Stimulated activated CD8-positive, alpha-beta memory T cell treated with anti-CD3 and anti-CD28 coated beads, Interleukin-7, amount 100 ng/mL, for 4 hours (primary cell): ENCODE results near the gene HOXD11.

Experiments
- DNase-seq, 2 donors: peaks; one replicate each; pipeline ENCODE4 v3.0.0-alpha.2; 2020; ENCODE audit warnings: low read depth in 2 of 2

HOXD11 gene

DNA sequence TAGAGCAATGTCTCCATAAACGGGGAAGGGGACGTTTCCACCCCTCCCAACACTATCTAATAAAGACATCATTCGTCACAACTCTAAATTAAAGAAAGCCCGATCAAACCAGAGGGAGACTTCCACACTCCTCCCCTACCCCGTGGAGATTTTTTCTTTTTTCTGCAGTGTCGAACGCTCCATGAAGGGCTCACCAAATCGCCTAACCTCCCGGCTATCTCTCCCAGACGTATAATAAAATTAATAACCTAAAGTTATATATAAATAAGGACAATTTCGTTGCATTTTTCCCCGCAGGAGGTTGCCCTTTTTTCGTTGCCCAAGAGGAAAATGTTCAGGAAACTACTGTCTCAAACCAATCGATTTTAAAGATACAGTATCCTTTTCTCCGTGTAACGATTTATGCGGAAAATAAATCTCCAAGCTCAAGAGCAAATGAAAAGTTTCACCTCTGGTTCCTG is 25.7 kb upstream of the HOXD11 start:
- no peak for DNase-seq

DNA sequence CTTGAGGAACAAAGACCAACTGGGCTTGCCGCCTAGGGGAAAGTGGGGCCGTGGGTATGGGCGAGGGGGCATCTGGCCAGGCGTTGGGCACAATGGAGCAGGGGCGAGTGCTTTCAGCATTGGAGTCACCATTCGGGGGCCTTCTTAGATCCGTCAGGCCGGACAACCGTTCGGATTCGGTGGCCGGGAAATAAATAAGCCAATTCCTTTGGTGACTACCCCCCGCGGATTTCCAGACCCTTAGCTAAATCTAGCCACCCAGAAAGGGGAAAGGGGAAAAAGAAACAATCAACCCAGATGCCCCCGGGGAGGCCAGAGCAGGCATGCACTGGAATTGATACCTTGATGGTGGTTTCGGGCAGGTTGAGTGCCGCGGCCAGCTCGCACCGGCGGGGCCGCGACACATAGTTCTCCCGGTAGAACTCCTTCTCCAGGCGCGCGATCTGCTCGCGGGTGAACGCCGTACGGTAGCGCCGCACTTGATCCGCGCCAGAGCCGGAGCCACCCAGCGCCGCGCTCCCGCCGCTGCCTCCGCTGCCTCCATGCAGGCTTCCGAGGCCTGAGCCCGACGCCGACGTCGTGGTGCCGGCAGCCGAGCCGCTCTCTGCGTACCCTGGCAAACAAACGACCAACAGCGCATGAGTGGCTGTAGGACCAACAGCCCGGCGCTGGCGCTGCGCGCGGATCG is 25.1 kb upstream of the HOXD11 start:
- no peak for DNase-seq

GRCh38 chr2:176082525-176082823 is 24.6 kb upstream of the HOXD11 start:
- DNase-seq: no peak

GRCh38 chr2:176082824-176083751 is 24.0 kb upstream of the HOXD11 start:
- DNase-seq: no peak

GRCh38 chr2:176083796-176084261 is 23.3 kb upstream of the HOXD11 start, which contains the start of gene EVX2:
EVX2 (minus strand) TSS chr2:176083962; CDS start chr2:176083776, 186 bp downstream.
- no peak for DNase-seq

GRCh38 chr2:176084611-176085119 is 22.4 kb upstream of the HOXD11 start:
- DNase-seq: no peak

GRCh38 chr2:176085120-176085788 is 21.8 kb upstream of the HOXD11 start:
- no peak for DNase-seq

GRCh38 chr2:176085861-176086771 is 21.0 kb upstream of the HOXD11 start:
- DNase-seq: no peak

DNA sequence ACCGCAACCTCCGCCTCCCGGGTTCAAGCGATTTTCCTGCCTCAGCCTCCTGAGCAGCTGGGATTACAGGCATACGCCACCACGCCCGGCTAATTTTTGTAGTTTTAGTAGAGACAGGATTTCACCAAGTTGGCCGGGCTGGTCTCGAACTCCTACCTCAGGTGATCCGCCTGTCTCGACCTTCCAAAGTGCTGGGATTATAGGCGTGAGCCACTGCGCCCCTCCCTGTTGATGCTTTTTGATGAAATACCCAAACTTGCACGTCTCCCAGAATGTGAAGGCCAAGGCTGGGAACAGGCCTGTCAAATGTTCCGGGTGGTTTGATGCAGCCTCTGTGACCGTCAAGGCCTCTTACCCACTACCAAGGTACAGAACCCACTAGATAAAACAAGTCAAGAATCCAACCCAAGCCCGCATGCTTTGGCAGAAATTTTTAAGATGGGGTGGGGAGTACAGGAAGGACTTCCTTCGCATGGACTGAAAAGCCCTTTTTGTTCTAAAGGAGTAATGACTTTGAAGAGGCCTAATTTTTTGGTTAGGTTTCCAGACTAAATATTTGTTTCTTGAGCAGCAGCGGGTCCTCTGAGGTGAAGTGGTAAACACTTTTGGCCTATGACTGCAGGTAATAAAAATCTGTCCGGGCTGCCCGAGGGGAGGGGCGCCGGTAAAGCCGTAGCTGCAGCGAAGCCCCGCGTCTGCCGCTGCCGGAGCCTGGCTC is 19.6 kb upstream of the HOXD11 start:
- no peak for DNase-seq

- DNase-seq: no peak
Observed at GRCh38 chr2:176088048-176088936, 18.8 kb upstream of the HOXD11 start.

DNA sequence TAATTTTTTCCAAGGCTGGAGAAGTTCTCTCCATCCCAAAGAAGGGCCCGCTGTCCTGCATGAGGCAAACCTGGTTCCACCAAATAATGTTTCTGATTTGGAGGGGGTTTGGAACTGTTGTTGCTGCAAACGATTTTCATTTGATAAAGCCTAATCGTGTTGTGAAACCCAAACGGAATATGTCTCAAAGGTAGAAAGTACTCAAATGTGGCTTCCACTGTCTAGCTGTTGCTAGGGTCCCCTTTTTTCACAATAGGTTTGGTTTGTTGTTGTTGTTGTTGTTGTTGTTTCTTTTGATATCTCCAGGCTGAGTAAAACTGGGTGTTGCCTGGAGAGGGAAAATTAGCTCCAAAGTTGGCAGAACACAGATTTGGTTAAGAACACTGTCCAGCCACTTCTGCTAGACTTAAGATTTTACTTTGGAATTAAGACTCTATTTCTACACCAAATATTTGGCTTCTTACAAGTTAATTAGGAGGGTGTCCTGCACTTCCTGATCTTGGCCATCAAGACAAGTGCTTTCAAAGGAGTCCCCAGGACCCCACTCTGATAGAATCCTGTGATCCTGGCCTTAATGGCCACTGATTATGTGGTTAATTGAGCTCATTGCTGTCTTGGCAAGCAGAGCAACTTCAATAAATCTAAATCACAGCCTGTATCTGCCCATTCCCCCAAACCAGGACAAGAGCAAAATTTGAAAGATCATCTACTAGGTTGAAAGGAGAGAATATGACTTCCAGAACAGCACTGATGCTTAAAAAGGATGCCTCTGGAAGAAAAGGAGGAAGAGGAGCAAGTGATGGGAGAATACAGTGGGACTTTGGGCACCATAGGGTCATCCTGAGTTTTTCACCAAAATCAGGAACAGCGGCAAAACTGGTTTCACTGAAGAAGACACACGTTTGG is 17.9 kb upstream of the HOXD11 start:
- no peak for DNase-seq

GRCh38 chr2:176089843-176090395 is 17.2 kb upstream of the HOXD11 start:
- no peak for DNase-seq

DNA sequence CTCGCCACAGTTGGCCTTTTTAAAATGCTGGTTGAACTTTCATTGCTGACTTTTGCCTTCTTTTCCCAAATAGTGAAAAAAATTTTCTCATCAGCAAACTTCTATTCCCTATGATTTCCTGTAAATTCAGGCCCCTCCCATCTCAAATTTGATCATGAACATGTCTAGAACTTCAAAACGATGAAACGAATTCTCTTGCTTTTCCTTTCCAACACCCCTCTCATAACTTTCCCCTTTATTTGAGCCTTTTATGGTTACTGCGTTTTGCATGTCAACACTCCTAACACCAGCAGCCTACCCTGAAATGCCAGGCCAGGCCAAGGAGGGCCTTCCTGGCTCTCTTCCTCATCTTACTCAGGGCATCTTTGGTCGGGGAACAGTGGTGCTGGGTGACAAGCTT is 16.2 kb upstream of the HOXD11 start:
- no peak for DNase-seq

DNA sequence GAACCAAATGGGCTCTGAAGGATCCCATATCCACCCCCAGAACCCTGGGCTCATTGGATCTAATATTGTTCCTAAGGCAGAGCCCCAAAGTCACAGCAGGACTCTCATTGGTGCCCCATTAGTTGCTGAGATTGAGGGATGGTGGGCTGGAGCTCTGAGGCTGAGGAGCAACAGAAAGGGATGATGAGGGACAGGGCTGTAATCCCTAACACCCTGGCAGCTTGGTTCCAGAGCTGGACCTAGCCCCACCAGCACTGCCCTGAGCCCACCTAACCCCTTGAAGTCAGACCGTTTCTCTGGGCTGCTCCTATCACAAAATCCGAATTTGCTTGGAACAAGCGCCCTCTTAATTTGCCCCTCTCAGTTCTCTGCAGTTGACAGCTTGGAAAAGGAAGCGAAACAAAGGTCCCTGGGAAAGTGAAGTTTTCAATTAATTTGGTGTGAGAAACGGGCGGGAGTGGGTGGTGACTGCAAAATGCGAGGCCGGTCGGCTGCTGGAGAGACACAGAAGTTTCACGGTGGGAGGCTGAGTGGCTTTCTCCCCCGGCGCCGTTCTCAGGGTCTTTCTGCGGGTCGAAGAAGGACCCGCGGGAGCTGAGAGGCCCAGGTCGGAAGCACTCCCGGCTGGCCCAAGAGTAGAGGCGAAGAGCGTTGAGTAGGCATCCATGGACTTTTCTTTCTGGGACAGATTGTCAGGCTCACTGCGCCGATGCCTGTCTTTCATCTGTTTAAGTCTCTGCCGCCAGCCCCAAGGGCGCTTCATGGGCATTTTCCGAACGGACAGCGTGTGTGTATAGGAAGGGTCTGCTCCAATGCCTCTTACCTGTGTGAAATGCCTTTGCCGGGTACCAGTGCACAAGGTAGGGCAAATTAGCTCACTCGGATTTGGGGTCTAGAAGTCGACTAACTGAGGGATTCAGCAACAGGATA is 15.5 kb upstream of the HOXD11 start:
- no peak for DNase-seq

- DNase-seq: no peak
Observed at GRCh38 chr2:176092270-176093144, 14.6 kb upstream of the HOXD11 start, which contains the start of gene HOXD13. HOXD13 (plus strand) TSS chr2:176092721; CDS start chr2:176092891, 170 bp downstream.
